ENCODE measurements around the gene TNF.

GRCh38 chr6:31627690-31628287, 52.4 kb downstream of the TNF start:
- TF ChIP-seq CTCF (optimal IDR thresholded peaks at IDR 0.05 in 1 of 3, IDR thresholded peaks at IDR 0.05 in 1 of 3, conservative IDR thresholded peaks at IDR 0.05 in 1 of 3; ENCODE audit: extremely low read depth in 1 of 3, insufficient read depth in 2 of 3, low read length in 3 of 3) = no peak
- no peak for TF ChIP-seq EZH2 (IDR thresholded peaks at IDR 0.05; ENCODE audit: low read length)
